Iris pigment epithelial cell (primary cell): ENCODE measurements around the gene RNASEH2B.

Source experiments
- DNase-seq: peaks from one replicate; pipeline ENCODE4 v3.0.0-alpha.2; 2011; ENCODE audit warnings: low read depth

The RNASEH2B gene

GRCh38 chr13:50907781-50908180 lies 1.8 kb upstream of the RNASEH2B start:
- DNase-seq, result no peak

DNA sequence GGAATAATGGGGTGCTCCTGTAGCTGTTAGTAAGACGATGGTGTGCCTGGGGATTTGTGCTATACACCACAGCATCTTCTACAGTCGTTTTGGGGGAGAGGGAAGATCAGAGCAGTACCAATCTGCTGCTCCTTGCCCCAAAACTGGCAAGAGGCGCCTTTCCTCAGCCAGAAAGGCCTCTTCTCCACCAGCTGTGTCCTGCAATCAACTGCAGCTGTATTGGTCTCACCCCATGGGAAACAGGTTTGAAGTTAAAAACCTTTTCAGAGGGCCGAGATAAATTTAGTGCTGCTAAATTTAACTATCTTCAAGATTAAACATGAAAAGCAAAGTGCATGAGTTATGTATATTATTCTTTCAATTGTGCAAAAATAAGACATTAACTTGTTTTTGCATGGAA lies 1.2 kb upstream of the RNASEH2B start:
- DNase-seq, result no peak

GRCh38 chr13:50910485-50910805 lies 854 bp downstream of the RNASEH2B start:
- peak; percentile 40 for DNase-seq

DNA sequence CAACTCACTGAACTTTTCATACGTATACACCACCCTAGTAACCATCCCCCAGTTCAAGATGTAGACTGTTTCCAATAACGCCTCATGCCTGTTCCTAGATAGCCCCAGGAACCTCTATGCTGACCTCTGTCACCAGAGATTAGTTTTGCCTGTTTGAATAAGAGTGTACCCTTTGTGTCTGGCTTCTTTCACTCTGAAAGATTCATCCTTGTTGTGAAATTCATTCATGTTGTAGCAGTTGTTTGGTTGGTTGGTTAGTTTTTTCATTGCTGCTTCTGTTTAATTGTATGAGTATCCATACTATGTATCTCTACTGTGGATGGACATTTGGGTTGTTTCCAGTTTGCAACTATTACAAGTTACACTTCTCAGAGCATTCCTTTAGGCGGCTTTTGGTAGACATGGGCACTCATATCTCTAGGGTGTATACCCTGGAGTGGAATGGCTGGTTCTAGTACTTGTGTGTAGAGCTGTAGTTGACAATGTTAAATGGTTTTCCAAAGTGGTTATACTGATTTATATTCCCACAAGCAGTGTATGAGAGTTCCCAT lies 1.6 kb downstream of the RNASEH2B start:
- peak; percentile 20 for DNase-seq

DNA sequence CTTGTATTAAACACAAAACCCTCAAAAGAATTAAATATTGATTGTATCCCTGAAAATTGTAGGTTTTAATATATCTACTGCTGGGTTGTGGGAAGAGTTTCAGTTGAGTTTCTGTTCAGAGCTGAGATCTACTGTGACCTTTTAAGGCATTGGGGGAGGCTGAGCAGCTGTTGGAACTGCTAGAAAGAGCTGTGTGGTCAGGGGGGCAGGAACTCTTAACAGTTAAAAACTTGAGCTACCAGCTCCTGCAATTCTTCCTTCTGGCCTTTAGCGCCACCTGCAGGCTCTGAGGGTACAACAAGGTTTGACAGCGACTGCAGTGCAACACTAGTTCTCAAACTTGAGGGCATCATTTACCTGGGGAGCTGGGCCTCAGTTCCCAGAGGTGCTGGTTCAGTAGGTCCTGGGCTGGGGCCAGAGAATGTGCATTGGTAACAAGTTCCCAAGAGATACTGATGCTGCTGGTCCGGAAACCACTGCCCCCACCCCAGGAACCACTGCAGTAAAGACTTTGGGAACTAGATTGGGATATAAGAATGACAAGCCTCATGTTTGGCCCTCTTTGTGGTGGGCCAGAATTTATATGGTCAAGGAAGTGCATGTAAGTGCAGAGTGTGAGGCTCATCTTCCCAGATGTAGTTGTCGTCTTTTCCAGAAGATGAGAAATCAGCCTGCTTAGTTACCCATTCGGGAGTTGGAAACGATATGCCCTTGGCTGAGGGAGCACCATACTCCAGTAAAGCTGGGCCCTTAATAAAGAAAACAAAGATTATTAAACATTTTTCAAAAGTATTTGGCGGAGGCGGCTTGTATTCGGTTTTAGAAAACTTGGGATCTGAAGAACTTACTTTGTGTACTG lies 2.6 kb downstream of the RNASEH2B start:
- peak; percentile 87 for DNase-seq

GRCh38 chr13:50912851-50913250 lies 3.3 kb downstream of the RNASEH2B start:
- no peak for DNase-seq

- no peak for DNase-seq
Observed at GRCh38 chr13:50914176-50914700, 4.6 kb downstream of the RNASEH2B start.

- DNase-seq, result peak; percentile 31
Observed at GRCh38 chr13:50914848-50915247, 5.3 kb downstream of the RNASEH2B start.

- DNase-seq, result no peak
Observed at GRCh38 chr13:50915565-50915964, 6.0 kb downstream of the RNASEH2B start.

GRCh38 chr13:50916701-50917184 lies 7.2 kb downstream of the RNASEH2B start:
- no peak for DNase-seq

DNA sequence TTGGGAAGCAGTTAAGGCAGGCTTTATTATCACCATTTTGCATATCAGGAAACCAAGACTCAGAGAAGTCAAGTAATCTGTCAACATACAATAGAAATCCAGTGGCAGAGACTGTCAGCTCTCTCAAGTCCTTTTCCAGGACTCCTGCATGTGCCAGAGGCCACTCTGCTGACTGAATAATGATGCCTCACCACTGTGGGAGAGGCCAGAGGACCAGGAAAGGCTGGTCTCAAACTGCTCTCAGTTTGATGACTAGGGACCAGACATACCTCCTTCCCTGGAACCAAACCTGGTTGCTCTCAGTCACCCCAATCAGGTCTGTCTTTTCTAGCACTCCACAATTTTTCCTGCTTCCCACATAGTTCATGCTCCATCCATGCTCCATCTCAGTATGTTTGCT lies 8.0 kb downstream of the RNASEH2B start:
- DNase-seq, result no peak

- no peak for DNase-seq
Observed at GRCh38 chr13:50918567-50918966, 9.0 kb downstream of the RNASEH2B start.

DNA sequence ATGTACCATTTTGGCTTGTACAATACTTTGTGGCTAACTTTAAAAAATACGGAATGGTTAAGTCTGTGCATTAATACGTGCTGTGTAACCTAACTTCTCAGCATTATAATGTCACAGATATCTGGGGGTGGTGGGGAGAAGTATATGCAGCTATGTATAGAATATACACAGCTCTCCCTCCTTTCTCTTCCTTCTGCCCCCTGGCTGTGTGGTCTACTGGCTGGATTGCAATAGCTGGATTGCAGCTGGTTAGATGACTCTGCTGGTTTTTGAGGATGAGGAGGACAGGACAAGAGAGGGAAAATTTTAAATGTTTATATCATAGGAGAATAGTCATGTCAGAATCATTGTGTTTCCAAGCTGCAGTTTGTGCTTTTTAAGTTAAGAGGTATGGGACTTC lies 9.7 kb downstream of the RNASEH2B start:
- DNase-seq, result no peak

- no peak for DNase-seq
Observed at GRCh38 chr13:50921706-50922105, 12.1 kb downstream of the RNASEH2B start.

GRCh38 chr13:50923272-50923671 lies 13.7 kb downstream of the RNASEH2B start:
- no peak for DNase-seq

GRCh38 chr13:50924025-50924424 lies 14.4 kb downstream of the RNASEH2B start:
- DNase-seq, result no peak

DNA sequence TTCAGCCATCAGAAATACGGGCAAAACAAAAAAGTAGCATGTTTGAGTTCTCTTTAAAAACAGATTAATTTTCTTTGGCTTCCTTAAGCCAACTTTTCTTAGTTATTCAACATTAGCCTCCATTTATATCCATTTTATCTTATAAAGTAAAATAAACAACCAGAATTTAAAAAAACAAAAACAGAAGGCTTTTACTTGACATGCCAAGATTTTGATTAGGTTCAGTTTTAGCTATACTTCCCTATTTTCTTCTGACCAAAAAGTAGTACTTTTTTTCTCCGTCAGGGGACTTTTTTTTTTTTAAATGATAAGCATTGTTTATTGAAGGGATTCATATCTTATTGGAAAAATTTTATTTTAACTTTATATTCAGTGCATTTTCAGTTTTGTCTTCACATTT lies 18.1 kb downstream of the RNASEH2B start:
- DNase-seq, result no peak

DNA sequence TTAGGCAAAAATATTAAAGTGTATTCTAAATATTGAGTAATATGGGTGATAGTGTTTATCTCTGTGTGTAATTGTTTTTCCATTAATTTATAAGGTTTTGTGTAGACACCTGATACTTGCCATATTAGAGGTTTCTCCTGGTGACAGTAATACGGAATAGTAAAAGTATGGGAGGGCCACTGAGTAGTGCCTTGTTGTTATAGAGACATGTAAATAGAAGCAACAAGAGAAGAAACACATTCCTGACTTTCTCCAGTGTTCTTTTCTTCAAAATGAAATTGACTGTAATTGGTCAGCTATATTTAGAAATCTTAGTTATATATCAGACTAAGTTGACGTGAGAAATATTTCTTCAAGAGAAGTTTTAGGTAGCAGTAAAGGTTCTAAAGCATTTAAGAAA lies 18.5 kb downstream of the RNASEH2B start:
- no peak for DNase-seq

DNA sequence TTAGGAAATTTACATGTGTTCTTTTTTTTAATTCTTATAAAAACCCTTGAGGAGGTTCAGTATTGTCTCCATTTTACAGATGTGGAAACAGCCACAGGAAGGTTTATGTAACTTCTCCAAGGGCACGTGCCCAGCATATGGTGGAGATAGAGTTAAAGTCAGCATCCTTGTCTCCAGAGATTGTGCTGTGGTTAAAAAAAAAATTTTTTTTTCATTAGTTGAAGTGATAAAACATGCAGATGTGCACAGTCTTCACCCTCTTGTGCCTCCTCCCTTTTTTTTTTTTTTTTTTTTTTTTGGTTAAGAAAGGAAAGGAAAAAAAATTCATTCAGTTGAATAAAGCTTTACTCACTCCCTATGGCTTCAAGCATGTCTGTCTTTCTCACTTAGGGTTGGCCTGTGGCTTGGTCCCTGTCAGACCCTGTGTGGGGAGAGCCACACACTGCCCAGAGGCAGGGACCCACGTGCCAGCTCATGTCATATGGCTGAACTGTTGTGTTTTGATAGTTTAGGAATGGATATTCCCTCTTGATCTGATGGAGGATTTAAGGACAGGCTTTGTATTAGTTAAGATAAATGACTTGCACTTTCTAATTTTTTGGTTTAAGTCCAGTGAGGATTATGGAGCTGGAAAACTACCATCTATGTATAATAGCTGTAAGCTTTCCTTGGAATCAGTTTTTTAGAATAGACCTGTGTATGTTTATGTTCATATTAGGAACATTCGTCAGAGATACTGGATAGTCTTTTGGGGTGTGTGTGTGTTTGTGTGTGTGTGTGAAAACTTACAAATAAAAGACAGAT lies 19.3 kb downstream of the RNASEH2B start:
- DNase-seq, result no peak

GRCh38 chr13:50932091-50932490 lies 22.5 kb downstream of the RNASEH2B start:
- no peak for DNase-seq

- DNase-seq, result no peak
Observed at GRCh38 chr13:50934735-50935435, 25.3 kb downstream of the RNASEH2B start.

GRCh38 chr13:50936679-50937078 lies 27.1 kb downstream of the RNASEH2B start:
- peak; percentile 54 for DNase-seq
